NB4 (cell line): ENCODE measurements around the gene STK32B.

ENCODE experiments used
- DNase-seq: peaks from one replicate; pipeline ENCODE4 v3.0.0; 2010; ENCODE audit warnings: low read depth
- H3K4me3 ChIP-seq: one replicate; pipeline ENCODE4 v1.5.1; 2011; ENCODE audit warnings: mild to moderate bottlenecking, low read depth, low read length, moderate library complexity
- MYC ChIP-seq: IDR thresholded peaks from 2 replicates; pipeline ENCODE4 v1.6.1; 2011; ENCODE audit warnings: low read depth, low read length
- POLR2A ChIP-seq: IDR thresholded peaks from 2 replicates; pipeline ENCODE4 v1.6.1; 2011; ENCODE audit warnings: mild to moderate bottlenecking; ENCODE audit not compliant: insufficient read length; ENCODE audit errors: extremely low read depth
- TF ChIP-seq, protein P1 (sequence below): IDR thresholded peaks from 2 replicates; pipeline ENCODE4 v1.6.1; 2011; ENCODE audit warnings: low read depth, low read length
- TF ChIP-seq, protein P2 (sequence below): IDR thresholded peaks from one replicate; pipeline ENCODE4 v1.5.1; 2012; ENCODE audit warnings: low read depth, low read length

Gene STK32B

DNA sequence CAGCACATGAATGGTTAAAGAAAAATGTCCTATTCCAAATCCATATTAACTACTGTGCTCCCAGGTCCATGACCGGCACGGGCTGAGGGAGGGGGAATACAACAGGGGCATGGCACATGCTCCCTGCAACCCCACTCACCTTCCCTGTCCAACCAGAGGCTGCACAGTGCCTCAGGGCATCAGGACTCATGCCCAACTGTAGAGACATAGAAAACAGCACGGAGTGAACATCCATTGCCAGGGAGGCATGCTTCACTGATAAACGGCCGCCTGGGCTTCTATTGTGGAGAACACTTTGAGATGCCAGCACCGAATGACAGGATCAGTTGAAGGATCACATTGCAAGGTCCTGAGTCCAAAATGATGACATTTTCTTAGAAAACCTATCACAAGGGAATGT lies 140.6 kb downstream of the STK32B start:
- no peak for DNase-seq
- H3K4me3 ChIP-seq: no peak overlapping the region
- TF ChIP-seq, protein P1, sequence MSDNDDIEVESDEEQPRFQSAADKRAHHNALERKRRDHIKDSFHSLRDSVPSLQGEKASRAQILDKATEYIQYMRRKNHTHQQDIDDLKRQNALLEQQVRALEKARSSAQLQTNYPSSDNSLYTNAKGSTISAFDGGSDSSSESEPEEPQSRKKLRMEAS: no peak
- TF ChIP-seq, protein P2, sequence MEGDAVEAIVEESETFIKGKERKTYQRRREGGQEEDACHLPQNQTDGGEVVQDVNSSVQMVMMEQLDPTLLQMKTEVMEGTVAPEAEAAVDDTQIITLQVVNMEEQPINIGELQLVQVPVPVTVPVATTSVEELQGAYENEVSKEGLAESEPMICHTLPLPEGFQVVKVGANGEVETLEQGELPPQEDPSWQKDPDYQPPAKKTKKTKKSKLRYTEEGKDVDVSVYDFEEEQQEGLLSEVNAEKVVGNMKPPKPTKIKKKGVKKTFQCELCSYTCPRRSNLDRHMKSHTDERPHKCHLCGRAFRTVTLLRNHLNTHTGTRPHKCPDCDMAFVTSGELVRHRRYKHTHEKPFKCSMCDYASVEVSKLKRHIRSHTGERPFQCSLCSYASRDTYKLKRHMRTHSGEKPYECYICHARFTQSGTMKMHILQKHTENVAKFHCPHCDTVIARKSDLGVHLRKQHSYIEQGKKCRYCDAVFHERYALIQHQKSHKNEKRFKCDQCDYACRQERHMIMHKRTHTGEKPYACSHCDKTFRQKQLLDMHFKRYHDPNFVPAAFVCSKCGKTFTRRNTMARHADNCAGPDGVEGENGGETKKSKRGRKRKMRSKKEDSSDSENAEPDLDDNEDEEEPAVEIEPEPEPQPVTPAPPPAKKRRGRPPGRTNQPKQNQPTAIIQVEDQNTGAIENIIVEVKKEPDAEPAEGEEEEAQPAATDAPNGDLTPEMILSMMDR: no peak
- TF ChIP-seq POLR2A: no peak

DNA sequence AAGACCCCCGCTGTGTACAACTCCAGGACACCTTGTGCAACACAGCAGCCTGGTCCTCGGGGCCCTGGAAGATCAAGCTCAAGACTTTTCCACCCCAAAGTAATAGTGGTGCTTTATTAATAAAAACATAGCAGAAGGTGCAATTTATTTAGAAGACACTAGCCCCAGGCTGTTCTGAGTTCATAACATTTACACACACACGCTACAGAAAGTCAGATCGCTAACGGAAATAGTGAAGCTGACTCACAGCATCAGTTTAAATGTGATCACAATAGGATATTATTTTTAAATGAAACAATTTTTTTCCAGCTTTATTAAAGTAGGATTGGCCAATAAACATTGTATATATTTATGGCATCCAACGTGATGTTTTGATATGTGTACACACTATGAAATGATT lies 141.0 kb downstream of the STK32B start:
- DNase-seq: no peak
- H3K4me3 ChIP-seq: no peak overlapping the region
- TF ChIP-seq, protein P2: no peak
- TF ChIP-seq MYC: no peak
- TF ChIP-seq POLR2A: no peak
- TF ChIP-seq, protein P1: no peak

DNA sequence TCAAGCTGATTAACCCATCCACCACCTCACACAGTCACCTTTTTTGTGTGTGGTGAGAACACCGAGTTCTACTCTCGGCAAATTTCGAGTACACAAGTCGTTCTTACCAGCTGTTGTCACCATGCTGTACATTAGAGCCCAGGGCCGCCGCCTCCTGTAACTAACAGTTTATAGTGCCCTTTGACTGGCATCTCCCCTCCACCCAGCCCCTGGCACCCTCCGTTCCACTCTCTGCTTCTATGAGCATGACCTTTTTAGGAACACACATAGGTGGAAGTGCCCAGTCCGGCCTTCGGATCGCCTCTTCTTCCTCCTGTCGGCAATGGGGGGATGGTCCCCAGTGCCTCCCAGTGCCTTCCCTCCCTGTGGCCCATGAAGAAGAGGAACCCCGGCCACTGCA lies 141.4 kb downstream of the STK32B start:
- H3K4me3 ChIP-seq: no peak overlapping the region
- no peak for DNase-seq
- TF ChIP-seq, protein P2: no peak
- TF ChIP-seq, protein P1: no peak
- TF ChIP-seq MYC: no peak
- TF ChIP-seq POLR2A: no peak

DNA sequence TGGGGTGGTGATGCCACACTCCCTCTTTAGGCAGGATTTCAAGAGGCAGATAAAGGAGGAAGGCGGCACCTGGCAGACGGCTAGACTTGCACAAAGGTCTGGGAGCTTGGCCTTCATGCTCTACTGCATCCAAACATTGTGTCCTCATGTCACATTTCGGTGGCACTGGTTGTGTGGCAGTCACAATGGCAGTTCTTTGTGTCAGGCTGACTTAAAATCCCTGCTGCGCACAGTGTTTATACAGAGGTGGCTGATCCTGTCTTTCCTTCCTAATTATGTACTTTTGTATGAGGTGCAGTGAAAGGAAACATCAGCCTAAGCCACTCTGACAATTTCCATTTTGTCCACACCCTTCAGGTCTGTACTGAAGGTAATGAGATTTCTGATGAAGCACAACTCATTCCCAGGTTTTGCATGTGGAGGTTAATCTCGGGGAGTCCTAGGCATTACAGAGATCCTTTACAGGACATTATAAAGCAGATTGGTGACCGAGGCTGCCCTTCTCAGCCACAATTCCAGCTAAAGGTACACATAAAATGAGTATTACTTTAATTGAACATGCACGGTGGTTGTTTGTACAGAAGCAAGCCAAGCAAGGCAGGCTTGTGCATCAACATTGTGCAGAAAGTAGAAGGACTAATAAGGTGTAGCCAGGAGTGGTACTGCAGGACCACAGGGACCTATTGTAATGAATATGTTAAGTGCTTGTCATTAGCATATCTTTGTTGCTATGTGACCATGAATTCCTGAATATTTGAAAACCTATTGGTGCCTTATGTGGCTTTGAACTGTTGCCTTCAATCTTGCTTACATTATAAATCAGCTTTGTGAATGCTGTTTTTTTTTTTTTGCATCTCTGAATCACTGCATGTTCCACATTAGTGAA lies 147.6 kb downstream of the STK32B start:
- H3K4me3 ChIP-seq: no peak overlapping the region
- TF ChIP-seq, protein P1: no peak
- no peak for TF ChIP-seq POLR2A
- TF ChIP-seq, protein P2: no peak
- no peak for TF ChIP-seq MYC
- no peak for DNase-seq

DNA sequence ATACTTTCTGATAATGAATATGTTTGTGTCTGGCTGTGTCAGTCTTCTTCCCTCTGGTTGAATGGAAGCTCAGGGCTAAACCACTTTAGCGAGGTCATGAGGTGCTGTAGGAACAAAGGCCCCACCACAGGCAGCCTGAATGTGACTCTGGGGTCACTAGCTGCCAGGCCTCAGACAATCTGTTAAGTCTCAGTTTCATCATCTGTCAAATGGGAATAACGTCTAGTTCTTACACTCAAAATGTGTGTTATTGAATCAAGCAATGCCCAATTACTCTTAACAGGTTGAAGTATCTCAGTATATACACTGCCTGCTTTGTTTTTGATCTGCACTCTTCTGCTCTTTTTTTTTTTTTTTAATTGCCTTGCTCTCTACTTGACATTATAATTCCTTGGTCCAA lies 148.6 kb downstream of the STK32B start:
- no peak overlapping the region for H3K4me3 ChIP-seq
- TF ChIP-seq, protein P1: no peak
- no peak for TF ChIP-seq MYC
- TF ChIP-seq POLR2A: no peak
- TF ChIP-seq, protein P2: no peak
- no peak for DNase-seq
